ENCODE measurements around the gene SOX6. TPM values are rescaled to one million over a fixed set of nuclear protein-coding genes. Genes with fewer than 3 reads are reported as not detected.
"Not testable (repeated sequence)": the region's sequence is repeated elsewhere in the genome, so short reads cannot be mapped to it uniquely, and the experiment has no call there.

Gene SOX6
- polyA plus RNA-seq, 1 donor (not counting 4 experiments of a cell fraction or from before 2014, with no cell fraction given), result 6.0 TPM

DNA sequence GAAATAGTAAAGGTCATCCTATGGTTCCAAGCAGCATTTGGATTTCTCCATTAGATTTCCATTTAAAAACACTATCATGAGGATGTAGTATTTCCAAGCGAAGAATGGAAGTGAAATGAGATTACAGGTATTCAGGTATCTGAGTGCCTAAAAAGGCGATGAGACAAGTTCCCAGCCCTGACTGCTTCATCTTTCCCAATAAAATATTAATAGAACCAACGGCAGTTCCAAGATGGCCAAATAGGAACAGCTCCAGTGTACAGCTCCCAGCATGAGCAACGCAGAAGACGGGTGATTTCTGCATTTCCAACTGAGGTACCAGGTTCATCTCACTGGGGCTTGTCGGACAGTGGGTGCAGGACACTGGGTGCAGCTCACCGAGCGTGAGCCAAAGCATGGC, 215.2 kb downstream of the SOX6 start:
- H3K27me3 ChIP-seq (ENCODE audit: control insufficient read depth, extremely low read depth, insufficient read depth, low read length); H3K9me1 ChIP-seq (ENCODE audit: control insufficient read depth, extremely low read depth, insufficient read depth, low read length); H3K79me2 ChIP-seq (ENCODE audit: control insufficient read depth, insufficient read depth, low read length); H3K4me1 ChIP-seq (ENCODE audit: control insufficient read depth, extremely low read depth, insufficient read depth, low read length); H3K4me2 ChIP-seq (ENCODE audit: control insufficient read depth, extremely low read depth, insufficient read depth, low read depth, low read length); DNase-seq (ENCODE audit: low read depth, low spot score); H3K9ac ChIP-seq (ENCODE audit: control insufficient read depth, extremely low read depth, insufficient read depth, low read length); H2AFZ ChIP-seq (ENCODE audit: control insufficient read depth, low read length); H4K20me1 ChIP-seq (ENCODE audit: control insufficient read depth, extremely low read depth, insufficient read depth, low read length); dilution Hi-C loops (cut with MboI; ENCODE audit: extremely low pct_ligation_motif_present, low sequenced_read_pairs); H3K27ac ChIP-seq (ENCODE audit: control insufficient read depth, insufficient read depth, low read length); FAIRE-seq; H3K36me3 ChIP-seq (ENCODE audit: control insufficient read depth in 2 of 2, extremely low read depth in 1 of 2, insufficient read depth in 2 of 2, low read length in 2 of 2); H3K4me3 ChIP-seq (ENCODE audit: control insufficient read depth in 2 of 3, extremely low read depth in 1 of 3, insufficient read depth in 2 of 3, low read depth in 1 of 3, low read length in 3 of 3); H3K9me3 ChIP-seq (ENCODE audit: control insufficient read depth, low read depth, low read length): not testable (repeated sequence)

DNA sequence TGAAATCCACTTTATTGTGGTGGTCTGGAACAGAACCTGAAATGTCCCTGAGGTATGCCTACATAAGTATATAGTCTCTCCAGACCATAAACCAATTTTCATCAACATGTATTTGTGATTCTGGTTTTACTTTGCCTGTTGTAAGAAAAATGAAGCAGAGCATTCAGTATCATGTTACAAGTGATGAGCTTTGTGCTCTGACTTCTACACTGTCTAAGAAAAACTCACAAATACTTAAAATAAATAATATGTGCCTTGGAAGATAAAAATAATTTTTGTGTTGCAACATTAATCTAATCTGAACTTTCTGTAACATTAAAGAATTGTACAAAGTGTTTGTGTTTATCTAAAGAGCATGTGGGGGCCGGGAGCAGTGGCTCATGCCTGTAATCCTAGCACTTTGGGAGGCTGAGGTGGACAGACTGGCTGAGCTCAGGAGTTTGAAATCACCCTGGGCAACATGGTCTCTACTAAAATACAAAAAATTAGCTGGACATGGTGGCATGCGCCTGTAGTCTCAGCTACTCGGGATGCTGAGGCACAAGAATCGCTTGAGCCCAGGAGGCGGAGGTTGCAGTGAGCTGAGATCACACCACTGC, 219.5 kb downstream of the SOX6 start:
- Histone ChIP-seq H3K27me3 (ENCODE audit: control insufficient read depth, extremely low read depth, insufficient read depth, low read length) (no peaks in the 10 kb centered on the region), H3K4me2 (ENCODE audit: control insufficient read depth, extremely low read depth, insufficient read depth, low read depth, low read length) (no peak overlapping the region), H3K36me3 (ENCODE audit: control insufficient read depth in 2 of 2, extremely low read depth in 1 of 2, insufficient read depth in 2 of 2, low read length in 2 of 2) (no peaks in the 10 kb centered on the region), H3K27ac (ENCODE audit: control insufficient read depth, insufficient read depth, low read length) (no peak overlapping the region), H4K20me1 (ENCODE audit: control insufficient read depth, extremely low read depth, insufficient read depth, low read length) (no peaks in the 10 kb centered on the region), H3K9me1 (ENCODE audit: control insufficient read depth, extremely low read depth, insufficient read depth, low read length) (no peaks in the 10 kb centered on the region), H3K4me3 (ENCODE audit: control insufficient read depth in 2 of 3, extremely low read depth in 1 of 3, insufficient read depth in 2 of 3, low read depth in 1 of 3, low read length in 3 of 3) (no peak overlapping the region), H2AFZ (ENCODE audit: control insufficient read depth, low read length) (no peak overlapping the region), H3K9me3 (ENCODE audit: control insufficient read depth, low read depth, low read length) (no peaks in the 10 kb centered on the region), H3K79me2 (ENCODE audit: control insufficient read depth, insufficient read depth, low read length) (no peaks in the 10 kb centered on the region), H3K9ac (ENCODE audit: control insufficient read depth, extremely low read depth, insufficient read depth, low read length) (no peak overlapping the region), H3K4me1 (ENCODE audit: control insufficient read depth, extremely low read depth, insufficient read depth, low read length) (no peaks in the 10 kb centered on the region)
- TF ChIP-seq, protein P1, sequence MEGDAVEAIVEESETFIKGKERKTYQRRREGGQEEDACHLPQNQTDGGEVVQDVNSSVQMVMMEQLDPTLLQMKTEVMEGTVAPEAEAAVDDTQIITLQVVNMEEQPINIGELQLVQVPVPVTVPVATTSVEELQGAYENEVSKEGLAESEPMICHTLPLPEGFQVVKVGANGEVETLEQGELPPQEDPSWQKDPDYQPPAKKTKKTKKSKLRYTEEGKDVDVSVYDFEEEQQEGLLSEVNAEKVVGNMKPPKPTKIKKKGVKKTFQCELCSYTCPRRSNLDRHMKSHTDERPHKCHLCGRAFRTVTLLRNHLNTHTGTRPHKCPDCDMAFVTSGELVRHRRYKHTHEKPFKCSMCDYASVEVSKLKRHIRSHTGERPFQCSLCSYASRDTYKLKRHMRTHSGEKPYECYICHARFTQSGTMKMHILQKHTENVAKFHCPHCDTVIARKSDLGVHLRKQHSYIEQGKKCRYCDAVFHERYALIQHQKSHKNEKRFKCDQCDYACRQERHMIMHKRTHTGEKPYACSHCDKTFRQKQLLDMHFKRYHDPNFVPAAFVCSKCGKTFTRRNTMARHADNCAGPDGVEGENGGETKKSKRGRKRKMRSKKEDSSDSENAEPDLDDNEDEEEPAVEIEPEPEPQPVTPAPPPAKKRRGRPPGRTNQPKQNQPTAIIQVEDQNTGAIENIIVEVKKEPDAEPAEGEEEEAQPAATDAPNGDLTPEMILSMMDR (optimal IDR thresholded peaks at IDR 0.05 in 1 of 3, IDR thresholded peaks at IDR 0.05 in 1 of 3, conservative IDR thresholded peaks at IDR 0.05 in 1 of 3; ENCODE audit: extremely low read depth in 1 of 3, insufficient read depth in 2 of 3, low read length in 3 of 3), result no peak
- TF ChIP-seq EZH2 (IDR thresholded peaks at IDR 0.05; ENCODE audit: low read length), result no peak
- dilution Hi-C loops (cut with MboI; ENCODE audit: extremely low pct_ligation_motif_present, low sequenced_read_pairs), result no loop called here
- FAIRE-seq, result no peak
- no peak for DNase-seq (ENCODE audit: low read depth, low spot score)

DNA sequence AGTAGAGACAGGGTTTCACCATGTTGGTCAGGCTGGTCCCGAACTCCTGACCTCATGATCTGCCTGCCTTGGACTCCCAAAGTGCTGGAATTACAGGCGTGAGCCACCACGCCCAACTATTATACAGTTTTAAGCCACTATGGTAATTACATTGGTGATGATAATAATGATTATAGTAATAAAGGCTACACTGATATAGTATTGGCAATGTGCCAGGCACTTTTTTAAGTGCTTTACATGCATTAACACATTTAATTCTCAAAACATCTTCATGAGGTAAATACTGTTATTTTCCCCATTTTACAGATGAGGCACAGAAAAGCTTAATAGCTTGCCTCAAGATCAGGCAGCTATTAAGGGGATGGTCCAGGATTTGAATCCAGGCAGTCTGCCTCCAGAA, 222.5 kb downstream of the SOX6 start:
- H3K4me2 ChIP-seq (ENCODE audit: control insufficient read depth, extremely low read depth, insufficient read depth, low read depth, low read length), result no peak overlapping the region
- H3K36me3 ChIP-seq (ENCODE audit: control insufficient read depth in 2 of 2, extremely low read depth in 1 of 2, insufficient read depth in 2 of 2, low read length in 2 of 2), result no peaks in the 10 kb centered on the region
- no peaks in the 10 kb centered on the region for H3K9me3 ChIP-seq (ENCODE audit: control insufficient read depth, low read depth, low read length)
- no peak overlapping the region for H3K9ac ChIP-seq (ENCODE audit: control insufficient read depth, extremely low read depth, insufficient read depth, low read length)
- H2AFZ ChIP-seq (ENCODE audit: control insufficient read depth, low read length), result no peak overlapping the region
- H3K27ac ChIP-seq (ENCODE audit: control insufficient read depth, insufficient read depth, low read length), result no peak overlapping the region
- TF ChIP-seq EZH2 (IDR thresholded peaks at IDR 0.05; ENCODE audit: low read length), result no peak
- TF ChIP-seq, protein P1 (optimal IDR thresholded peaks at IDR 0.05 in 1 of 3, IDR thresholded peaks at IDR 0.05 in 1 of 3, conservative IDR thresholded peaks at IDR 0.05 in 1 of 3; ENCODE audit: extremely low read depth in 1 of 3, insufficient read depth in 2 of 3, low read length in 3 of 3), result no peak
- no peaks in the 10 kb centered on the region for H4K20me1 ChIP-seq (ENCODE audit: control insufficient read depth, extremely low read depth, insufficient read depth, low read length)
- no peaks in the 10 kb centered on the region for H3K9me1 ChIP-seq (ENCODE audit: control insufficient read depth, extremely low read depth, insufficient read depth, low read length)
- DNase-seq (ENCODE audit: low read depth, low spot score), result no peak
- FAIRE-seq, result no peak
- H3K4me1 ChIP-seq (ENCODE audit: control insufficient read depth, extremely low read depth, insufficient read depth, low read length), result no peaks in the 10 kb centered on the region
- H3K27me3 ChIP-seq (ENCODE audit: control insufficient read depth, extremely low read depth, insufficient read depth, low read length), result no peaks in the 10 kb centered on the region
- no peak overlapping the region for H3K4me3 ChIP-seq (ENCODE audit: control insufficient read depth in 2 of 3, extremely low read depth in 1 of 3, insufficient read depth in 2 of 3, low read depth in 1 of 3, low read length in 3 of 3)
- no peaks in the 10 kb centered on the region for H3K79me2 ChIP-seq (ENCODE audit: control insufficient read depth, insufficient read depth, low read length)
- dilution Hi-C loops (cut with MboI; ENCODE audit: extremely low pct_ligation_motif_present, low sequenced_read_pairs), result no loop called here

Measured in keratinocyte (primary cell).